Endothelial cell (in vitro differentiated cells): ENCODE data around the gene GPC3. TPM values are rescaled to one million over a fixed set of nuclear protein-coding genes. Genes with fewer than 3 reads are reported as not detected.

Experiments used
- DNase-seq: peaks from one replicate; pipeline ENCODE4 v3.0.0; 2021; ENCODE audit warnings: low spot score
- H3K27ac Mint-ChIP-seq: one replicate; pipeline ENCODE4 v1.8.0; 2021; ENCODE audit warnings: mixed read lengths, inconsistent platforms; ENCODE audit not compliant: unreplicated experiment
- H3K27me3 Mint-ChIP-seq: one replicate; pipeline ENCODE4 v1.8.0; 2021; ENCODE audit warnings: mild to moderate bottlenecking, moderate library complexity, mixed read lengths, inconsistent platforms; ENCODE audit not compliant: unreplicated experiment
- H3K36me3 Mint-ChIP-seq: one replicate; pipeline ENCODE4 v1.8.0; 2021; ENCODE audit warnings: mild to moderate bottlenecking, low read depth, mixed read lengths, inconsistent platforms; ENCODE audit not compliant: unreplicated experiment
- H3K4me1 Mint-ChIP-seq: one replicate; pipeline ENCODE4 v1.8.0; 2021; ENCODE audit warnings: mild to moderate bottlenecking, mixed read lengths, inconsistent platforms; ENCODE audit not compliant: unreplicated experiment
- H3K4me3 Mint-ChIP-seq: one replicate; pipeline ENCODE4 v1.8.0; 2021; ENCODE audit warnings: mild to moderate bottlenecking, mixed read lengths, inconsistent platforms; ENCODE audit not compliant: unreplicated experiment
- H3K9me3 Mint-ChIP-seq: one replicate; pipeline ENCODE4 v1.8.0; 2021; ENCODE audit warnings: mixed read lengths, inconsistent platforms; ENCODE audit not compliant: unreplicated experiment
- CTCF ChIP-seq: fragments of 200-600 bp; sonication (generic); IDR thresholded peaks from one replicate; pipeline ENCODE4 v1.5.0; 2021; ENCODE audit warnings: antibody characterized with exemption; ENCODE audit not compliant: unreplicated experiment
- total RNA-seq: library from RNA; stranded (reverse); fragmentation: NEBNext Ultra II Directional; extraction: Animal tissue kit (Norgen Biotek cat#: 25700); gene quantifications from one replicate; pipeline ENCODE4 v1.2.1, GENCODE V29; 2021; ENCODE audit not compliant: unreplicated experiment

The GPC3 gene
- total RNA-seq, 1 donor from 2014 or later: 4.7 TPM

GRCh38 chrX:133880032-133880443 is 105.4 kb downstream of the GPC3 start:
- Mint-ChIP-seq H3K27me3 (no peaks in the 10 kb centered on the region), H3K9me3 (no peaks in the 10 kb centered on the region), H3K4me3 (no peak overlapping the region), H3K4me1 (peaks cover 6% of the 10 kb centered on the region), H3K27ac (no peak overlapping the region), H3K36me3 (no peaks in the 10 kb centered on the region)
- no peak for DNase-seq
- TF ChIP-seq CTCF: no peak

DNA sequence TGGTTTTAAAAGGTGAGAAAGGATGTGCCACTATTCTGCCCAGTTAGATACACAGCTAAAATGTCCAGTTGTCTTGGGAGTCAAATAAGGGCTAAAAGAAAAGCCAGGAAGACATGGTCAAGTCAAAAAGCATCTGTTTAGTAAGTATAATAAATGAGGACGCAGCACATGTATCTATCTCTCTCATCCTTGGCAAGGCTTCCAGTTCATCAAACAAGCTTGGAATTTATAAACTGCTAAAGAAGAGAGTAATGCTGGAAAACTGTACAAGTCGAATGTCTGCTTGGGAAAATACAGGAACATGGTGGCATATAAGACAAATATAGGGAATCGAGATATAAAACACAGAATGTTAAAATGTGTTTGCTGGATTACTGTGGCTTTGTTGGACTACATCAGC is 106.7 kb downstream of the GPC3 start:
- H3K4me3 Mint-ChIP-seq: no peak overlapping the region
- H3K4me1 Mint-ChIP-seq: peaks cover 6% of the 10 kb centered on the region
- no peaks in the 10 kb centered on the region for H3K9me3 Mint-ChIP-seq
- no peak for DNase-seq
- H3K27me3 Mint-ChIP-seq: no peaks in the 10 kb centered on the region
- TF ChIP-seq CTCF: no peak
- H3K36me3 Mint-ChIP-seq: no peaks in the 10 kb centered on the region
- H3K27ac Mint-ChIP-seq: no peak overlapping the region

DNA sequence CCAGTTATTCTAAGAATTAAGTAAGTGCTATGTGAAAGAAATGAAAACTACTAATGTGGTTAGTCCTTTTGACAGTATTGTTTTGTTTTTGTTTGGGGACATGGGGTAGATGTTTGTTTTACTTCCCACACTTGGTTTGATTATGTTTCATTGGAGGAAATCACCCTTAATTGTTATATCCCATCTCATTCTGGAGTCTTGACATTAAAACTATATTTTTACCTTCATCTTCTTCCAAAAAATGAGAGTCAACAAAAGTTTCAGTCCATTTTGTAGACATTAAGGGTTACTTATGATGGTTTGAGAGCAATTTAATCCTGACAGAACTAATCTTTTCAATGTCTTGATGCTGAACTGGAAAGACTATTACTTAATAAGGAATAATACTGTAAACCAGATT is 108.7 kb downstream of the GPC3 start:
- TF ChIP-seq CTCF: no peak
- Mint-ChIP-seq H3K9me3 (no peaks in the 10 kb centered on the region), H3K27ac (no peak overlapping the region)

DNA sequence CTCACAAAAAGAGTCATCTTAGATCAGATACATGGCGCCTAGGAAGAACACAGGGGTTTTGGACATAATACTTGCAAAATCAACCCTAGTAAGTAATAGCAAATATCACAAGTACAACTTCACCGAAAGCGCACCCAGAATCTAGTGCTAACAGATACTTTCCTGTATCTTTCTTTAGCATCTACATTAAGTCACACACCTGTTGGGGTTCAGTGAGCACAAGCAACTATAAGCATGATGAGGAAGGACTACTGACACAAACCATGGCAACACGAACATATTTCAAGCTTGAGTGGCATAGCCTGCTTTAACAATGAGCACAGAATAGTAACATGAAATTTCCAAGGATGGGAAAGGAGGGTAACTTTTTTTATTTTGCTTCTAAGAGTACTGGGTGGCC is 116.1 kb downstream of the GPC3 start:
- TF ChIP-seq CTCF: no peak
- no peaks in the 10 kb centered on the region for H3K4me1 Mint-ChIP-seq
- DNase-seq: no peak
- no peaks in the 10 kb centered on the region for H3K9me3 Mint-ChIP-seq
- no peak overlapping the region for H3K4me3 Mint-ChIP-seq
- no peaks in the 10 kb centered on the region for H3K36me3 Mint-ChIP-seq
- no peaks in the 10 kb centered on the region for H3K27me3 Mint-ChIP-seq
- no peak overlapping the region for H3K27ac Mint-ChIP-seq

More for the DNA sequence above, 108.7 kb downstream of the GPC3 start:
- DNase-seq: no peak
- Mint-ChIP-seq H3K4me1 (peaks cover under 1% of the 10 kb centered on the region), H3K4me3 (no peak overlapping the region), H3K27me3 (no peaks in the 10 kb centered on the region), H3K36me3 (no peaks in the 10 kb centered on the region)

- Mint-ChIP-seq H3K36me3 (no peaks in the 10 kb centered on the region), H3K27ac (no peak overlapping the region), H3K9me3 (no peaks in the 10 kb centered on the region), H3K4me3 (no peak overlapping the region), H3K4me1 (no peaks in the 10 kb centered on the region), H3K27me3 (no peaks in the 10 kb centered on the region)
- DNase-seq: no peak
- TF ChIP-seq CTCF: no peak
These were observed 116.7 kb downstream of the GPC3 start for GRCh38 chrX:133868682-133869081.
